ENCODE results near the gene GDAP1L1.

- TF ChIP-seq CTCF (IDR thresholded peaks at IDR 0.05), result no peak
- no peak for TF ChIP-seq EP300 (IDR thresholded peaks at IDR 0.05)
Observed at GRCh38 chr20:44208165-44208564, 38.9 kb upstream of the GDAP1L1 start.

Measured in stomach (tissue), 4 donors.